Measurements from ENCODE around the gene OPN4.

DNA sequence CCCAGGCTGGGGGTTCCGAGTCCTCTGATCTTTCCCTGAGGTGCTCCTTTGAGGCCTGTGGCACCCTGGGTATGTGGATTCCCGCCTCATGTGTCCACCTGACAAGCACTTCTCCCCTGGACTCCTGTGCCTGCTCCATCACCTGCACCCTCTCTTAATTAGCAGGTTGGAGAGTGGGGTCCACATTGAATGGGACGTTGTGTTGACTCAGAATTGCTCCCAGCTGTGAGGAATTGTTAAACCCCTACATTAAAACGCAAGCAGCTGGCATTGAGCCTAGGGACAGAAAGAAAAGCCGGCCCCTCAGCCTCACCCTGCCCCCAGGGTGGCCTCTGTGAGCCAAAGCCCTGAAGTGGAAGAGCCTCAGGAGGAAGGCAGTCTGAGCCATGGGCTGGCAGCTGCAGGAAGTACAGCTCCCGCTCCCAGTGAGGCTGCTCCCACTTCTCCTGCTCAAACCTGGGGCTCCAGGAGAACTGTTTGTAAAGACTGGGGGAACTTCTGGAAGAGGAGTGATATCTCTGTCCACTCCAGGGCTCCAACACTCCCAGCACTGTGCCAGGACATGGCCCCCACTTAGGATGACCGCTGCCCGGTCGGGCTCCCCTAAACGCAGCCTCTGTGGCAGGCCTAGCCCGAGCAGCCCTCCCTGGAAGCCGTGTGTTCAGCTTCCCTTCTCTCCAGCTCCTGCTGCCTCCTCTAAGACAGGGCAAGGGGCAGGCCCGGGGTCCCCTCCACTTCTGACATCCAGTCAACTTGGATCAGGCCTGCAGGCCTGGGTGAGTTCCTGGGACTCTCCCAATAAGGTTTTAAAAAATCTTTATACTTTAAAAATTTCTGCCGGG, 1.8 kb upstream of the OPN4 start:
- TF ChIP-seq, protein P1, sequence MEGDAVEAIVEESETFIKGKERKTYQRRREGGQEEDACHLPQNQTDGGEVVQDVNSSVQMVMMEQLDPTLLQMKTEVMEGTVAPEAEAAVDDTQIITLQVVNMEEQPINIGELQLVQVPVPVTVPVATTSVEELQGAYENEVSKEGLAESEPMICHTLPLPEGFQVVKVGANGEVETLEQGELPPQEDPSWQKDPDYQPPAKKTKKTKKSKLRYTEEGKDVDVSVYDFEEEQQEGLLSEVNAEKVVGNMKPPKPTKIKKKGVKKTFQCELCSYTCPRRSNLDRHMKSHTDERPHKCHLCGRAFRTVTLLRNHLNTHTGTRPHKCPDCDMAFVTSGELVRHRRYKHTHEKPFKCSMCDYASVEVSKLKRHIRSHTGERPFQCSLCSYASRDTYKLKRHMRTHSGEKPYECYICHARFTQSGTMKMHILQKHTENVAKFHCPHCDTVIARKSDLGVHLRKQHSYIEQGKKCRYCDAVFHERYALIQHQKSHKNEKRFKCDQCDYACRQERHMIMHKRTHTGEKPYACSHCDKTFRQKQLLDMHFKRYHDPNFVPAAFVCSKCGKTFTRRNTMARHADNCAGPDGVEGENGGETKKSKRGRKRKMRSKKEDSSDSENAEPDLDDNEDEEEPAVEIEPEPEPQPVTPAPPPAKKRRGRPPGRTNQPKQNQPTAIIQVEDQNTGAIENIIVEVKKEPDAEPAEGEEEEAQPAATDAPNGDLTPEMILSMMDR (conservative IDR thresholded peaks at IDR 0.05; ENCODE audit: low read depth, low read length) = no peak
- no peak for TF ChIP-seq EZH2 (IDR thresholded peaks at IDR 0.05; ENCODE audit: low read length, unreplicated experiment)
- TF ChIP-seq EZH2phosphoT487 (IDR thresholded peaks at IDR 0.05; ENCODE audit: borderline replicate concordance, low read length) = no peak

Data from PC-3 (cell line).